Measurements from ENCODE around the gene ACSF3.
"Not testable (repeated sequence)": the region's sequence is repeated elsewhere in the genome, so short reads cannot be mapped to it uniquely, and the experiment has no call there.

ACSF3 gene

DNA sequence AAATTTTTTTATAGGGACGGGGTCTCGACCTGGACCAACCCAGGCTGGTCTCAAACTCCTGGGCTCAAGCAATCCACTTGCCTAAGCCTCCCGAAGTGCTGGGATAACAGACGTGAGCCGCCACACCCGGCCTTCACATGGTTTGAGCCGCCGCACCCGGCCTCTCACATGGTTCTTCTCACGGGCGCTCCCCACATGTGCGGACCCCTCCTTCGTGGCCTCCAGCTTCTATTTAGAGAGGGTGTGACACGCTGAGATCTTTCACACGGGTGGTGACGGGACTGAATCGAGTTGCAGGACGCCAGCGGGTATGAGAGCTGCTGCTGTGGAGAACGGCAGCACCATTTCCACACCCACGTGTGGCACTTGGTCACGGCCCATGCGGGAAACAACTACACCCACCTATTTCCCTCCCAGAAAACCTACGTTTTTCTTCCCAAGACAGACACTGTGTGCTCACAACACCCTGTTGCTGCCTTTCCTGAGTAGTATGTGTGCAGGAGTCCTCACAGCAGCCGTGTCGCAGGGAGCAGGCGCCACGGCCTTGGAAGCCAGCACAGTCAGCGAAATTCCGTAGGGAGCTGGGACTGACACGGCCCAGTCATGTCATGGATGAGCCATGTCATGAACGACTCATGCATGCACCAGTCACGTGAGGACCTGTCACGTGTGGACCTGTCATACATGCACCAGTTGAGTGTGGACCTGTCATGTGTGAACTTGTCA, 20.1 kb upstream of the ACSF3 start:
- no peak for DNase-seq

DNA sequence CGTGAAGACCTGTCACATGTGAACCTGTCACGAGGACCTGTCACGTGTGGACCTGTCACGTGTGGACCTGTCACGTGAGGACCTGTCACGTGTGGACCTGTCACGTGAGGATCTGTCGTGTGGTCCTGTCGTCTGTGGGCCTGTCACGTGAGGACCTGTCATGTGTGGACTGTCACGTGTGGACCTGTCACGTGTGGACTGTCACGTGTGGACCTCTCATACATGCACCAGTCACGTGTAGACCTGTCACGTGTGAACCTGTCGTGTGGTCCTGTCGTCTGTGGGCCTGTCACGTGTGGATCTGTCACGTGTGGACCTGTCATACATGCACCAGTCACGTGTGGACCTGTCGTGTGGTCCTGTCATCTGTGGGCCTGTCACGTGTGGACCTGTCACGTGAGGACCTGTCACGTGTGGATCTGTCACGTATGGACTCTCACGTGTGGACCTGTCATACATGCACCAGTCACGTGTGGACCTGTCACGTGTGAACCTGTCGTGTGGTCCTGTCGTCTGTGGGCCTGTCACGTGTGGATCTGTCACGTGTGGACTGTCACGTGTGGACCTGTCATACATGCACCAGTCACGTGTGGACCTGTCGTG, 19.5 kb upstream of the ACSF3 start:
- DNase-seq: not testable (repeated sequence)

DNA sequence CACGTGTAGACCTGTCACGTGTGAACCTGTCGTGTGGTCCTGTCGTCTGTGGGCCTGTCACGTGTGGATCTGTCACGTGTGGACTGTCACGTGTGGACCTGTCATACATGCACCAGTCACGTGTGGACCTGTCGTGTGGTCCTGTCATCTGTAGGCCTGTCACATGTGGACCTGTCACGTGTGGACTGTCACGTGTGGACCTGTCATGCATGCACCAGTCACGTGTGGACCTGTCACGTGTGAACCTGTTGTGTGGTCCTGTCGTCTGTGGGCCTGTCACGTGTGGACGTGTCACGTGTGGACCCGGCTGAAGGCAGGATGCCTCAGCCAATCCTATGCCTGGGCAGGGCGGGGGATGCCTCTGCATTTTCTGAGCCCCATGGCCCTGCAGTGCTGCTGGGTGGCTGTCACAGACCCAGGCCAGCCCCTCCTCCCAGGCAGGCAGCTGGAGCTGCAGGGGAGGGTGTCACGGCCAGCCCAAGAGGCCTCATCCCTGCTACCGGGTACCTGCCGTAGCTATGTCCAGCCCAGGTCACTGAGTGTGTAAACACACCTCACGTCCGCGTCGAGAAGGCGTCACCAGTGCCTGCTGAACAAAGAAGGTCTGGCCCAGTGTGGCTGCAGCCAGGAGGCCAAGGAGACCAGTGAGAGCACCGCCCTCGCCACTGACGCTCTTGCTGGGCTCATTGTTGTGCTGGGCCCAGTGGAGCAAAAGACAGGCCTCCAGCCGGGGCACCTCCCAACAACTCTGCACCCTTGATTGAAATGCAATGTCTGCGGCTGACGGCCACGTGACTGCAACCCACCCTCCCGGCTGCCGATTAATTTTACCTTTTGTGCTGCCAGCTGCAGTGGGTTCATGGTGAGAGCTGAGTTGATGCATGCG, 18.6 kb upstream of the ACSF3 start:
- no peak for DNase-seq

DNA sequence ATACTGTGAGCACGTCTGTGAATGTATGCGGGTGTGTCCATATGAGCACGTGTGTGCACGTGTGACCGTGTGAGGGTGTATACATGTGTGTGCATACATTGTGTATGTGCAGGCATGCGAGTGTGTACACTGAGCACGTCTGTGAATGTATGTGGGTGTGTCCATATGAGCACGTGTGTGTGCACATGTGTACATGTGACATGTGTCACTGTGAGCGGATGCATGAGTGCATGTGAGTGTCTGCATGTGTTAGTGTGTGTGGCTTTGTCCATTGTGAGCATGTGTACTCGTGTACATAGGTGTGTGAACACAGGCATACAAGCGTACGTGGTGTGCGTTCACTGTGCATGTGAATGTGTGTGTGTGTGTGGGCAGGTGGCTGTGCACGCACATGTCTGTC, 17.5 kb upstream of the ACSF3 start:
- no peak for DNase-seq

DNA sequence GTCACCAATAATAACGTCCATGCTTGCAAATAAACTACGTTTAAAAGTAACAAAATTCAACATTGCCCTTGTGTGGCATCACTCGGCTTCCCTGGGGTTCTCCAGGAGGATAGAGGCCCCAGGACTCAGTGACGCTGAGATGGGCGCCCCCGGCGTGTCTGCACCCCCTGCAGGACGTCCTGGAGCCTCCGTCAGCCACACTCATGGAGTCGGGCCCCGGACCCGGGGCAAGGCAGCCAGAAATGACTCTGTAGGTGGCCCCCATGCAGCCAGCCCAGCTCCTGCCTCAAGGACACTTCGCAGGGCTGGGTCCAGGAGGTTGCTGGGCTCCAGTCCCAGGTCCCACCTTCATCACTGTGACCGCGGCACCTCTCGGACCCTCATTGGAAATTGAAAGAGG, 16.6 kb upstream of the ACSF3 start:
- no peak for DNase-seq

DNA sequence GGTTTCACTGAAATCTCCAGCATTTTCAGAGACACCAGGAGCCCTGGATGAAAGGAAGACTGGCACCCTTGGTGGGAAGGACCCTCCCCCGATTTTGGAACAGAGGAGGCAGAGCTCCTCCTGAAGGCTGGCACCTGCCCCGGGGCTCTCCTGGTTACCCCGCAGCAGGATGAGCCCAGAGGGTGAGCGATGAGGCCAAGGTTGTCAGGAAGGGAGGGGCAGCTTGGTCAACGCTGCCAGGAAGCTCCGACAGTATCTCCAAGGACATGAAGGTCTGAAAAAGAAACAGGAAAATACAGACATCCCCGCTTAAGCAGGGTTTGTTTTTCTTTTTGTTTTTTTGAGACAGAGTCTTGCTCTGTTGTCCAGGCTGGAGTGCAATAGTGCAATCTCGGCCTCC, 15.5 kb upstream of the ACSF3 start:
- no peak for DNase-seq

DNA sequence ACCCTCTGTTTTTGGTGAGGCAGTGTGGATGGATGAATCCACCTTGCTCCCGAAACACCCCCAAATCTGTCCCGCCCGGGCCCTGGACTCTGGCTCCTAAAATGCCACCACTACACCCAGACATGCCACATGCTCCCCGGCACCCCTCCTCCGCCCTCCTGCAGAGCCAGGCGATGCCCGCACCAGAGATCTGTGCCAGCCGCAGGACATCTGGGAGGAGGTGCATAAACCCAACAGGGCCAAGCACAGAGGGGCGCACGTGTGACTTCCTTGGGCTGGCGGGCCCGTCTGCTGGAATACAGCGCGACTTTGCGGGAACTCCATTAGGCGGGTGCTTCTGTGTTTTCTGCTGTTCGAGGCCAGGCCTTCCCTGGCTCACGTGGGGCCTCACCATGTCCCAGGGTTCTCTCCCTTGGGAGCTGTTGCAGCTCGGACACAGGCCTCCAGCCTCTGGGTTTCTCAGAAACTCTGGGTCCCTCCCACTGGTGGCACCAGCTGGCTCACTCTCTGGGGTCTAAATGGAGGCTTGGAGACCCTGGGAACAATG, 14.1 kb upstream of the ACSF3 start:
- no peak for DNase-seq

DNA sequence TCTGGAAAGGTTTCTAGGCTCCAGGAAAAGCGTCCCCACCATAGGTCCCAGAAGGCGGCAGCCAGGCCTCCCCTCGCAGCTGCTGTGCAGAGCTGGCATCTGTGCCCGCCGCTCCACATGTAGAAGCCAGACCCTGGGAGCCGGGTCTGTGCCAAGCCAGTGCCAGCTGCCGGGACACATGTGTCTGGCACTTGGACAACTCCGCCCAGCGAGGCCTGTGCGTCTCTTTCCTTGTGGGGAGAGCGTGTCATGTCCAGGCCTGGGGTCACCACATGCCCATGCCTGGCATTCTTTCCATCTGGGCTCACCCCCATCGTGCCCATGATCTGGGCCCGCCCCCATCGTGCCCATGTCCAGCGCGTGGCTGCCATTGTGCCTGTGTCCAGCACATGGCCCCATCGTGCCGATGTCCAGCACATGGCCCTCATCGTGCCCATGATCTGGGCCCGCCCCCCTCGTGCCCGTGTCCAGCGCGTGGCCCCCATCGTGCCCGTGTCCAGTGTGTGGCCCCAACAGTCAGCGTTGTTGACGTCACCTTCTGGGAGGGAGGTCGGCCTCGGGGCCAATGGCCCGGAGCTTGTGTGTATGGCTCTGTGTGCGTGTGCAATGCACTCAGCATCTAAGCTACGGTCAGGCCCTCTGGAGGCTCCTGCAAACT, 13.3 kb upstream of the ACSF3 start:
- DNase-seq: no peak

DNA sequence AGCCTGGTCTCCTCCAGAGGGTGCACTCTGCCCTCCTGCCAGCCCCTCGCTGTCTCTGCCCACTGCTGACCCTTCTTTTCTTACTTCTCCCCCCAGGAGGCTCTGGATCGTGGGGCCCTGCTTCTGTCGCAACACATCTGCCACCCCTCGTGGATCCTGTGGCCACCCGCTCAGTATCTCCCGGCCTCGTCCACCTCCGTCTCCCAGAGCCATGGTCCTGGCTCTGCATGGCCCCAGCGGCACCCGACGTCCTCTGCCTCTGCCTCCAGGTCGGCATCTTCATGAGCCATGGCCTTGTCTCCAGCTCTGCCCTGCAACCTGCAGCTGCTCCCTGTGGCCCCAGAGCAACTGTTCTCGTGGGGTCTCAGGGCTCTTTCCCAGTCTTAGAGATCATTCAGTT, 12.1 kb upstream of the ACSF3 start:
- no peak for DNase-seq

DNA sequence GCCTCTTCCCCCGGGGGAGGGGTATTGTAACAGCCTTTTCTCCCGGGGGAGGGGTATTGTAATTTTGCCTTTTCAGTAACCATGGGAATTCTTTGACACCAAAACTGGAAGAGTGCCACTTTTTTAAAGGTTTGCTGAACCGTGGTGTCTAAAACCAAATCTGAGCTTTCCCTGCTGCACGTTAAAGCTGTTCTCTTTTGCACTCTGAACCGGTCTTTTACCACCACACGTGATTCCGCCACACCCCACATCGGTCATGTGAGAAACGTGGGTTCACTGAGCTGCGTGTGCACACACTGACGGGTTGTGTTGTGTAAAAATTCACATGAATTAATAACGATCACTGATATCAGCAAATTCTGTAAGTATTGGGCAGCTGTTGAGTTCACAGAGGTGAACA, 9.2 kb upstream of the ACSF3 start:
- no peak for DNase-seq

DNA sequence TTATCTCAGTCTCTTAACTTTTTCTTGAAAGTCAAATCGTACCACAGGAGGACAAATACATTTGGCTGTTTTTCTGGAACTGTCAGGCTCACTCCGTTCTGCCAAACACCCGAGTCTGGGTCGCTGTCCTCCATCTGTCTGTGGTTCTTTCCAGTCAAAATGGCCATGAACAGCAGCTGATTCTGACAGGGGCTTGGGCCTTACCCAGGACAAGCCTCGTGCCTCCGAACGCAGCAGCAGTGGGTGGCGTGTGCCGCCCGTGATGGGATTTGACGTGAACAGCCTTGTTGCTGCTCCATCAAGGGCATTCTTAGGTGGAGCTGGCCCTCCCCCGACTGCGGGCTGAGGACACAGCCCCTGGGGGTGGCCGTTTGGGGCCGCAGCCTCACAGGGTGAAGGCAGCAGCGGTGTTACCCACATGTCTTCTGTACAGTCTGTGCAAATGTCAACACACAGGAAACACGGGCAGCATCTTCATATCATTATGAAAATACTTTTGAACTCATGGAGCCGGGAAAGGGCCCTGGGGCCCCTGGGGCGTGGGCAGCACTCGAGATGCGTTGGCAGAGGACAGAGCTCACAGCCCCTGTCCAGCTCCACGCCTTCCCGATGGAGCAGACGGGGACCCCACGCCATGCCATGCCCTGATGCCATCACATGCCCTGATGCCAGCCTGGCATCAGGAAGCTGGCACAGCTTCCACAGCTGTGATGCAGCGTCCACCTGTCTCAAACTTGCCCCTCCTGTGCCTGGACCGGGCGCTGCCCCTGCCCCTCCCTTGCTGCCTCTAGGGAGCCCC, 8.6 kb upstream of the ACSF3 start:
- DNase-seq: no peak

DNA sequence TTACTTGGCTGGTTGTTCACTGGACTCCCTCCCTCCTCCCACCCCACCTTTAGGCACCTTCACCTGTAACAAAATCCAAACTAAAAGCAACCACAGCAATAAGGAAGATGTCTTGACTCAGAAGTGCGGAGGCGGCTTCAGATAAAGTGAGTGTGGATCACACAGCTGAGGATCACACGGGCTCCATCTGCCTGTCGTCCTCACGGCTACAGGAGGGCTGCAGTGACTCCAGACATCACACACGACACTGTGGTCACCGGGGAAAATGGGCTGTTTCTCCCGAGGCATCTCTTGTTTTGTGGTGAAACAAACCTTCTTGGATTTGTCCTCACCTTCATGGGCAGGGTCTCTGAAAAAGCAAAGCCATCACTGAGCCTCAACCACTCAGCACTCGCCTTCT, 7.9 kb upstream of the ACSF3 start:
- DNase-seq: no peak

DNA sequence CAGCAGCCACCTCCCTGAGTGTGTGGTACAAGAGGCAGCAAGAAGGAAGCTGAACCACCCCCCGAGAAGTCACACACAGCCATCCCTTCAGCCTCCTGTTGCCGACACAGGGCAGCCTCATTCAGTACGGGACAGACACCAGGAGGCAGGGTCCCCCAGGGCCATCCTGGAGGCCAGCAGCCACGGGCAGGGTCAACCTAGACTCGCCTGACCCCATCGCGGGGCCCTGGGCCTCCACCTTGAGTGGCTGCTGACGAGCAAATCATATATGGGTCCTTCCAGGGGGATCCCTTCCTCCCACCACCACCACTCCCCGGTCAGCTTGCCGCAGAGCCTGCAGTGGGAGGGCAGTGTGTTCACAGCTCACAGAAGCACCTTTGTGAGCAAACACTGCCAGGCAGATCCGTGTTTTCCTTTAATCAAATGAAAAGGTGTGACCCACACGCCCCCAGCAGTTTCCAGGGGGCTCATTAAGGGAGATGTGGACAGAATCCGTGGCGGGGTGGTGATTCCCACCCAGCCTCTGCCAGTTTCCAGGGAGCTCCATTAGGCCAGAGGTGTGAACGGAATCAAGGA, 5.6 kb upstream of the ACSF3 start:
- DNase-seq: no peak

DNA sequence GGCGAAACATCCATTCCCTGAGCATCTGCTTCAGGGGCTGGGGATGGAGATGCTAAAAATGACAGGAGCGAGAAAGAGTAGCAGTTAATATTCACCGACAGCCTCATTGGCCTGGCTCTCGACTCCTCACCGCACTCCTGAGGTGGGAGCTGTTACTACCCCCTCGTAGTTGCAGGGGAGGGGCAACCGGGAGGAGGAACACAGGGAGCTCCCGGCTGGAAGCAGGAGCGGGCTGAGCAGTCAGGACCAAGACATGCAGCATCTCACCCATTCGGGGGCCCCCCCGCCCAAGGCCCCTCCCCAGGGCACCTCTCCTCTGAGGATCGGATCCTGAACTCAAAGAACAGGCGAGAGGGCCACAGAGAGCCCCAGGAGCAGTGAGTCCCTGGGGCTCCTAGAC, 4.5 kb upstream of the ACSF3 start:
- DNase-seq: no peak

DNA sequence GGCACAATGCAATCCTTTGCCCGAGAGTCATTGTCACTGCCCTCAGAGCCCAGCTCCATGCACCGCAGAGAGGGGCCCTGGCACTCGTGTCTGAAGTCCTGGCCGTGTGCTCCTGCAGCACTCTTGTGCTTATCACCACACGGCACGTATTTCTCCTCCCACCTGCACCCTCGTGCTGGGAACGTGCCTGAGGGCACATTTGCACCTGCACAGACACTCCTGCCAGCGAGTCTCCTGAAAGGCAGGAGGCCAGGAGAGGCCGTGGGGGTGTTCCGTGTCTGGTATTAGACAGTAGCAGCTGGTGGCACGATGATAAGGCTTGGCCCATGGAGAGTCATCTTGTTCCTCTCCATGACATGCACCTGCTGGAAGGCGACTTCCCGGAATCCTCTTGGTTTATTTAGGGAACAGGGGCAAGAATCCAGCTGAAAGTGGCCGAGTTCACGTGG, 3.4 kb upstream of the ACSF3 start:
- no peak for DNase-seq

DNA sequence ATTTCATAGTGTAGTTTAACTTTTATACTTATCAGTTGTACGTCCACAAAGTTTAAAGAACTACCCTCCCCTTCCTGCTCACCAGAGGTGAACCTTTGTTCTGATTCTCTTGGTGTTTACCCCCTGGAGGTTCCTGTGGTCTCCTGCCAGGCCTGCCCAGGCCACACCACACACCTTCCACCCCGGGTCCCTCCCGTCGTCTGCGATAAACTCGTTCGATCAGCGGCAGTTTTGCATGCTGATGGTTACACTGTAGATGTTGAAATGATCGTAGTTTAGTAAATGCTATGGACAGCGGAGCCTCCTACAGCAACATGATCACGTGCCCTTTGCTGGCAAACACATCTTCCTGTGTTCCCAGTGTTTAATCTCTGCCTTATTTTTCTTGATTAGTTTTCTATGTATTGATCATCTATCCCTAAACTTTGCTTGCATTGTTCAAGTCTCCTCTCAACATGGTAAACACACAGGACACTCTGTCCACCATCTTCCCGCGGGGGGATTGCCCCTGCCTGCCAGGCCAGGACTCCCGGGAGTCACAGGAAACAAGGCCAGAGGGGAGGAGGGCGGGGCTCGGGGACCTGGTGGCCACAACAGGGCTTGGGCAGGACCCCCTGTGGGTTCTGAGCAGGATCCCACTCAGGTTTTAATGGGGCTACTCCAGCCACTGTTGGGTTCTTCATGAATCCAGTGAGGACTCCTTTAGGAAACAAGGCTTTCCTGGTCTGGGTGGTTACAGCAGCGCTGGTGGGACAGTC, 2.8 kb upstream of the ACSF3 start:
- no peak for DNase-seq

DNA sequence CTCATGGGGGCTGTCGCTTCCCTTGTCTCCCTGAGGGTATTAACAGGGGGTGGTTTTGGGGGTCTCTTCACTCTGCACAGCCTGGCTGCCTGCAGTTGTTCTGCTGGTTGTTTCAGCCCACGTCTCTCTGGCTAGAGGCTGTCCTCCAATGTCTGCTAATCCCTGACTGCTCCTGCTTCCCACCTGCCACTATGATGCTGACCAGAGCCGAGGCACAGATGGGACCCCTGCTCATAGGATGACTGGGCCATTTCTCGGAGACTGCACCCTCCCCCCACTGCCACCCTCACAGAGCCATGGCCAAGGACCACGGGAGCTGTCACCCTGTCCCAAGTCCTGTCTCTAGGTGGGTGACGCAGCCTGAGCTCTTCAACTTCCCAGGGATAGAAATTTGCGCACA, 1.6 kb upstream of the ACSF3 start:
- DNase-seq: no peak

DNA sequence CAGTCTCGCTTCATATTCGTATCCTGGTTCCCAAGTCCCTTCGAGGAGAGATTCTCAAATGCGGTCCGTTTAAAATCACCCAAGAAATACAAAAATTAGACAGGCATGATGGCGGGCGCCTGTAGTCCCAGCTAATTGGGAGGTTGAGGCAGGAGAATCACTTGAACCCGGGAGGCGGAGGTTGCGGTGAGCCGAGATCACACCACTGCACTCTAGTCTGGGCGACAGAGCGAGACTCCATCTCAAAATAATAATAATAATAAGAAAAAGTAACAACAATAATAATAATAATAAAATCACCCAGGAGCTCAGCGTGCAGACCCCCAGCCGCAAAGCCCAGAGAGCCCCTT, 425 bp upstream of the ACSF3 start:
- not testable (repeated sequence) for DNase-seq

DNA sequence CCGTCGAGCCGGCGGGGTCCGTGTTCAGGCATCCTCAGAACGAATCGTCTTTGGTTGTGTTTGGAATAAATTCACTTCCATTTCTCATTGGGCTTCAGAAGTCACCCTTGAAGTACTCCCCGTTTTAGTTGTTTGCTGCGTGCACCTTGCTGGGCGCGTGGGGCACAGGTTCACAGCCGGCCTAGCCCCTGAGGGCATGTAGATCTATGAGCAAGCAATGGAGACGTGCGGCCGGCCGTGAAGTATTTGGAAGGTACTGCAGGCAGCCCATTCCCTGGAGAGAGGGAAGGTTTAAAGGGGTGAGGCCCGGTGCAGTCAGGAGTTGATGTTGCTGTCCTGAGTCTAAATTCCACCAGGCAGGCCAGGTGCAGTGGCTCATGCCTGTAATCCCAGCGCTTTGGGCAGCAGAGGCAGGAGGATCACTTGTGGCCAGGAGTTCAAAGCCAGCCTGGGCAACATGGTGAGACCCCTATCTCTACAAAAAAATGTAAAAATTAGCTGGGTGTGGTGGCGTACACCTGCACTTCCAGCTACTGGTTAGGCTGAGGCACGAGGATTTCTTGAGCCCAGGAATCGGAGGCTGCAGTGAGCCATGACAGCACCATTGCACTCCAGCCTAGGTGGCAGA, 714 bp downstream of the ACSF3 start:
- DNase-seq: peak; percentile 50

DNA sequence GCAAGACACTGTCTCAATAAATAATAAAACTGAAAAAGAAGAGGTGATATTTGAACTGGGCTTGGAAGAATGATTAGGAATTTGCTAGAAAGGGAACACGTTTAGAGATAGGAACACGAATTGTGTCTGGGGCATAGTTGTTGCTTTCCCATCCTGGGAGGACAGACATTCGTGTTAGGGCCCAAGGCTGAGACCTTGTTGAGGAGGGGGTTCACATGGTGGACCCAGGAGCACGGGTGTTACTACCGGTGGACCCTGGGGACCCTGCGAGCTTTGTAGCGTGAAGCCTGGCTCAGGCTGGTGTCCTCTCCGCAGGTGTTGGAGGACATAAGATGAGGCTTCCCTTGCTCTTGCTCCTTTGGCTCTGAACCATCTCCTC, 1.2 kb downstream of the ACSF3 start:
- no peak for DNase-seq

DNA sequence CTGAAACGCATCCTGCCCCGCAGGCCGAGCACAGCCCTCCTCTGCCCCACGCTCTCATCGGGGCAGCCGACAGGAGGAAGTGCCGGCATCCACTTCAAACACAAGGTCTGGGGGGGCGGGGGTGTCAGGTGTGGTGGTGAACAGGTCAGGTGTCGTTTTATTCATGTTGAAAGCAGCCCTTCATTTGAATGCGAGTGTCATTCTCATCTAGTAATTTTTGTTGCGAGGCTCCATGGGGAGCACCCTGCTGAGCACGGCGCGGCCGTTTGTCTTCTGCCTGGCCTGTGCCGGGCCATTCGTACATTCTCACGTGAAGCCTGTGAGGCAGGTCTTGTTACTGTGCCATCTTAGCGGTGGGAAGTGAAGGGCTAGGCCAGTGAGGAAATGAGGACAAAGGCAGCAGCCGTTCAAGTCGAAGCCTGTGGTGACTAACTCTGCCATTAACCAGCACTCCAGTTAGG, 1.9 kb downstream of the ACSF3 start:
- DNase-seq: no peak
